Measurements from ENCODE around the gene DOCK6.

The DOCK6 gene, protein sequence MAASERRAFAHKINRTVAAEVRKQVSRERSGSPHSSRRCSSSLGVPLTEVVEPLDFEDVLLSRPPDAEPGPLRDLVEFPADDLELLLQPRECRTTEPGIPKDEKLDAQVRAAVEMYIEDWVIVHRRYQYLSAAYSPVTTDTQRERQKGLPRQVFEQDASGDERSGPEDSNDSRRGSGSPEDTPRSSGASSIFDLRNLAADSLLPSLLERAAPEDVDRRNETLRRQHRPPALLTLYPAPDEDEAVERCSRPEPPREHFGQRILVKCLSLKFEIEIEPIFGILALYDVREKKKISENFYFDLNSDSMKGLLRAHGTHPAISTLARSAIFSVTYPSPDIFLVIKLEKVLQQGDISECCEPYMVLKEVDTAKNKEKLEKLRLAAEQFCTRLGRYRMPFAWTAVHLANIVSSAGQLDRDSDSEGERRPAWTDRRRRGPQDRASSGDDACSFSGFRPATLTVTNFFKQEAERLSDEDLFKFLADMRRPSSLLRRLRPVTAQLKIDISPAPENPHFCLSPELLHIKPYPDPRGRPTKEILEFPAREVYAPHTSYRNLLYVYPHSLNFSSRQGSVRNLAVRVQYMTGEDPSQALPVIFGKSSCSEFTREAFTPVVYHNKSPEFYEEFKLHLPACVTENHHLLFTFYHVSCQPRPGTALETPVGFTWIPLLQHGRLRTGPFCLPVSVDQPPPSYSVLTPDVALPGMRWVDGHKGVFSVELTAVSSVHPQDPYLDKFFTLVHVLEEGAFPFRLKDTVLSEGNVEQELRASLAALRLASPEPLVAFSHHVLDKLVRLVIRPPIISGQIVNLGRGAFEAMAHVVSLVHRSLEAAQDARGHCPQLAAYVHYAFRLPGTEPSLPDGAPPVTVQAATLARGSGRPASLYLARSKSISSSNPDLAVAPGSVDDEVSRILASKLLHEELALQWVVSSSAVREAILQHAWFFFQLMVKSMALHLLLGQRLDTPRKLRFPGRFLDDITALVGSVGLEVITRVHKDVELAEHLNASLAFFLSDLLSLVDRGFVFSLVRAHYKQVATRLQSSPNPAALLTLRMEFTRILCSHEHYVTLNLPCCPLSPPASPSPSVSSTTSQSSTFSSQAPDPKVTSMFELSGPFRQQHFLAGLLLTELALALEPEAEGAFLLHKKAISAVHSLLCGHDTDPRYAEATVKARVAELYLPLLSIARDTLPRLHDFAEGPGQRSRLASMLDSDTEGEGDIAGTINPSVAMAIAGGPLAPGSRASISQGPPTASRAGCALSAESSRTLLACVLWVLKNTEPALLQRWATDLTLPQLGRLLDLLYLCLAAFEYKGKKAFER (N-terminal part only)

DNA sequence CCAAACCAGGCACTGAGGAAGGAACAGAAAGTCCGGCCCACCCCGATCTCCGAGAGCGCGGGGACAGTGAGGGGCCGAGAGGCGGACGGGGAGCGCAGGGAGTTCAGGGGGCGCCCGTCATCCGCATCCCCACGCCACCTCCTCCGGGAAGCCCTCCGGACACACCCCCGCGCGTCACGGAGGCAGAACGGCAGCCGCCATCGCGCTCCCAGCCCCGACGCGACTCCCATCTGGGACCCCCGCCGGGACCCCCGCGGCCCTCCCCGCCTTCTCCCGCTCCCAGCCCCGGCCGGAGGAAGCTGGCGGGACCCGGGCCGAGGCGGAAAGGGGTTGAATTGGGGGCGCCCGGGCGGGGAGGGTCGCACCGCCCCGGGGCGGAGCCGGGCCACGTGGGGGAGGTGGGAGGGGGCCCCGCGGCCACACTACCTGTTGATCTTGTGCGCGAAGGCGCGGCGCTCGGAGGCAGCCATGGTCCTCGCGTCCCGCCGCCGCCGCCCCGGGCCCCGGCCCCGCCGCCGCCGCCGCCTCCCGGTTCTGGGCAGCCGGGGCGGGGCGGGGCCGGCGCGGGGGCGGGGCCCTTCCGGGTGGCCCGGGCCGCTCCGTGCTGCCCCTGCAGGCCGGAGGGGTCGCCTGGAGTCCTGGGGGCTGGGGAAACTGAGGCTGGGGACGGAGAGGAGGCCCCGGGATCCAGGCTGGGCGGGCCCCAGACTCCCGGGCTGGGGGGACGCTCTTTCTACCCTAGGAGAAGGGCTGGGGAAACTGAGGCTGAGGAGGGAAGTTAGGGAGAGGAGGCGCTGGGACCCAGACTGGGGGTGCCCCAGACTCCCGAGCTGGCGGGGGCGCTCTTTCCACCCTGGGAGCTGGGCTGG, at the start of gene DOCK6:
TSS of gene DOCK6 (minus strand) at position 554 of the 869 bp plus-strand sequence. CDS start at position 470, 84 bp downstream.
- no peak for TF ChIP-seq GATA2 (IDR thresholded peaks at IDR 0.05; ENCODE audit: low read depth, low read length)
- no peak for TF ChIP-seq GATA3 (IDR thresholded peaks at IDR 0.05; ENCODE audit: low read depth, low read length)

DNA sequence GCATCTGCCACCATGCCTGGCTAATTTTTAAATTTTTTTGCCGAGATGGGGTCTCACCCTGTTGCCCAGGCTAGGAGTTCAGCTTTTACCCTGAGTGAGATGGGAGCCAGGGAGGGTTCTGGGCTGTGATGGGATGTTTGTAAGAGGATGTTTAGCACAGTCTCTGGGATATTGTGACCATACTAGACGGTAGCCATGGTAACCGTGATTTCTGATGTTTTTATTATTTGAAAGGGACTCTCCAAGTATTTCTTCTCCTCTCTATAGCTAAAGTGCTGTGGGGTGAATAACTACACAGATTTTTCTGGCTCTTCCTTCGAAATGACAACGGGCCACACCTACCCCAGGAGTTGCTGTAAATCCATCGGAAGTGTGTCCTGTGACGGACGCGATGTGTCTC, 44.0 kb upstream of the DOCK6 start:
- TF ChIP-seq GATA2 (IDR thresholded peaks at IDR 0.05; ENCODE audit: low read depth, low read length) (no peak), GATA3 (IDR thresholded peaks at IDR 0.05; ENCODE audit: low read depth, low read length) (no peak)

DNA sequence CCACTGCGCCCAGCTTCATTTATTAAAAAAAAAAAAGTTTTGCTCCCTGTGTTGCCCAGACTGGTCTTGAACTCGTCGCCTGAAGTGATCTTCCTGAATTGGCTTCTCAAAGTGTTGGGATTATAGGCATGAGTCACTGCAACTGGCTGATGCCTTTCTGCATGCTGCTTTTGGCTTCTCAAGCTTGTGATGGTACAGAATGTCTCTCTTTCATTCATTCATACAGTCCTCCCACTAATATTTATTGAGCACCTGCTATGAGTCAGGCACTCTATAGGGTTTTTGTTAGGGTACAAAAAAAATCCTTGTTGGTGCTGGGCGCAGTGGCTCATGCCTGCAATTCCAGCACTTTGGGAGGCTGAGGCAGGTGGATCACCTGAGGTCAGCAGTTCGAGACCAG, 42.6 kb upstream of the DOCK6 start:
- TF ChIP-seq GATA3 (IDR thresholded peaks at IDR 0.05; ENCODE audit: low read depth, low read length) (no peak), GATA2 (IDR thresholded peaks at IDR 0.05; ENCODE audit: low read depth, low read length) (no peak)

DNA sequence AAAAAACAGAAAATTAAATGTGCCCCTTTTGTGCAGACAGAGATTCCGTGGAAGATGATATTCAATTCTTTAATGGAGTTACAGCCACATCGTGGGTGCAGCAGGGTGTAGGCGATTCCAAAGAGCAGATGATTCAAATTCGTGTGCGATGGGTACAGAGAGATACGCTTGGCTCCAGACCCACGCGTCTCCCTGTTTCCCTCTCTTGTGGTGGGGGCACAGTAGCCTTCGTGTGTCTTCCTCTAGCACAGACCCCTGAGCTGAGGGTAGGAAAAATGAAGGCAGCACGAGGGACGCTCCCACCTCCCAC, 38.4 kb upstream of the DOCK6 start:
- TF ChIP-seq GATA3 (IDR thresholded peaks at IDR 0.05; ENCODE audit: low read depth, low read length) (no peak), GATA2 (IDR thresholded peaks at IDR 0.05; ENCODE audit: low read depth, low read length) (no peak)

DNA sequence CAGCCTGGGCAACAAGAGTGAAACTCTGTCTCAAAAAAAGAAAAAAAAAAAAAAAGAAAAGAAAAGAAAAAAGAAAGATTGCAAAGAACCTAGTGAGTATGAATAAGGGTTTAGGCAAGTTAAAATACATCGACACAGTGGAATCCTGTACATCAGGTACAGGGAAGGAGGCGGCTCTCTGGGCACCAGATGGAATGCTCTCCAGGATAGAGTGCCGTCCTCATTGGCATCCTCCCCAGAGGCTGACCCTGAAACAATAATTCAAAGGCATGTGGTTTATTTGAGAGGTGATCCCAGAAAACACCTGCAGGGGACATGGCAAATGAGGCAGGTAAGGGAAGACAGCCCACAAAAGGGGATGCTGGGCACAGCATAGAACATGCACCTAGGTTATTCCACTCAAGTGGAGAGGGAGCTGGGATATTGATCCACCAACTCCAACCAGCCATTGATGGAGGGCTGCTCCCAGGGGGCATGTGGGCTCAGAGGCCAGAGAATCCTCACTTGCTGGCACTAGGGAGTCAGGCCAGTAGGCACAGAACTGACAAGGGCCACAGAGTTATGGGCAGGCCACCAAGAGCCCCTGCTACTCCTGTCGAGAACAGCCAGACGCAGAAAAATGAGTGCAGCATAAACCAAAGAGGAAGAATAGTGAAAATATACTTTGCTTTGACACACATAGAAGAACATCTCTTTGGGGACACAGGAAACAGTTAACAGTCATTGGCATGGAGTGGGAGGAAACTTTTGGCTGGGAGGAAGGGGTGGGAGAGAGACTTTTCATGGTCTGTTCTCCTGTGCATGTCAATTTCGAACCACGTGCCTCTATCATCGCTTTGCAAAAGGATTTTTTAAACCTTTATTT, 37.9 kb upstream of the DOCK6 start:
- no peak for TF ChIP-seq GATA2 (IDR thresholded peaks at IDR 0.05; ENCODE audit: low read depth, low read length)
- no peak for TF ChIP-seq GATA3 (IDR thresholded peaks at IDR 0.05; ENCODE audit: low read depth, low read length)

DNA sequence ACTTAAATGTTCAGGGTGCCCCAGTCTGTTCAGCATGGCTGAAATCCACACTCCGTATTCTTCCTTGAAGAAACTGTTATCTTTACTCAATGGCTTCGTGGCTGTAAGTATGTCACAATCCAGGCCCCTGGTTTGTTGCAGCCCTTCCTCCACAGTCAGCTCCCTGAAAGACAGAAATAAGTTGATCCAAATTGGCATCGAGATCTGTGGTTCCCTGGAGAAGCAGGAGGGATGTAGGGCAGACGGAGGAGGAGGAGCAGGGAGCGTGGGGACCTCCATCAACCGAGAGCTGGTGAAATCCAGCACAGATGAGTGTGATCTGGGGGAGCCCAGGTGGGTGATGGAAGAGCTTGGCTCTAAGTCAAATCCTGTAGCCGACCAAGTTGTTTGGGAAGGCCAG, 33.9 kb upstream of the DOCK6 start:
- TF ChIP-seq GATA2 (IDR thresholded peaks at IDR 0.05; ENCODE audit: low read depth, low read length), result no peak
- no peak for TF ChIP-seq GATA3 (IDR thresholded peaks at IDR 0.05; ENCODE audit: low read depth, low read length)

DNA sequence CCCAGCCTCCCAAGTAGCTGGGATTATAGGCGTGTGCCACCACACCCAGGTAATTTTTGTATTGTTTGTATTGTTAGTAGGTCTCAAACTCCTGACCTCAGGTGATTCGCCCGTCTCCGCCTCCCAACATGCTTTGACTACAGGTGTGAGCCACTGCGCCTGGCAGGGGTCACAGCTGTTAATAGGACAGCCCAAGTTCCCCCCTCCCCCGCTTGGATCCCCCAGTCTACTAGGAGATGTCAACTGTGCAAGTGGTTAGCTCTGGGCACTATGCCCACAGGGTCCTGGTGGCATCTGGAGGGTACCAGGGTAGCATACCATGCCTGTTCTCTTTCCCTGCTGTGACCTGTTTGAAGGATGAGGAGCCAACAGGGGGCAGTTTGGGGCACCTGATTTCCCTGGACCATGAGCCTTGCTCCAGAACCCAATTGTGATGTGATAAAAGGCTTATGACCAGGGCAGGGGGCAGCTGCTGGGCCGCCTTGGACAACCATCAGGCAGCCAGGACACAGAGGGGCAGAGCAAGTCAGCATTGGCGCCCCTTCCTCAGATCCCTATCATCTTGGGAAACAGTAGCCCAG, 33.4 kb upstream of the DOCK6 start, which contains the start of gene TSPAN16:
TSS of gene TSPAN16 (plus strand) at position 496 of the 581 bp plus-strand sequence. CDS start 138 bp downstream, outside the sequence.
- TF ChIP-seq GATA3 (IDR thresholded peaks at IDR 0.05; ENCODE audit: low read depth, low read length) (no peak), GATA2 (IDR thresholded peaks at IDR 0.05; ENCODE audit: low read depth, low read length) (no peak)

DNA sequence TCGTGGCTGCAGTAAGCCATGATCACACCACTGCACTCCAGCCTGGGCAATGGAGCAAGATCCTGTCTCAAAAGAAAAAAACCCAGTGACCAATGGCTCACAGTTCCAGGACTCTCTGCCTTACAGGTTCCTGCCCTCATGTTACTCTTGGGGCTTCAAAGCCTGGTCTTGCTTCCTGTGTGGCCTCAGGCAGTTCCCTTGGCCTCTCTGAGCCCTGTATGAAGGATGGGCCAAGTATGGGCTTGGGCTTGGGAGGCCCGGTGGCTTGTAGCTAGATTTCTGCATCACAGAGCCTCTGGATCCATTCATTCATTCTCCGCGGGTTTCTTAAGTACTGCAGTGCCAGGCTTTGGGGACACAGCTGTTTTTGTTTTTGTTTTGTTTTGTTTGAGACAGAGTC, 32.9 kb upstream of the DOCK6 start:
- TF ChIP-seq GATA3 (IDR thresholded peaks at IDR 0.05; ENCODE audit: low read depth, low read length), result no peak
- TF ChIP-seq GATA2 (IDR thresholded peaks at IDR 0.05; ENCODE audit: low read depth, low read length), result no peak

DNA sequence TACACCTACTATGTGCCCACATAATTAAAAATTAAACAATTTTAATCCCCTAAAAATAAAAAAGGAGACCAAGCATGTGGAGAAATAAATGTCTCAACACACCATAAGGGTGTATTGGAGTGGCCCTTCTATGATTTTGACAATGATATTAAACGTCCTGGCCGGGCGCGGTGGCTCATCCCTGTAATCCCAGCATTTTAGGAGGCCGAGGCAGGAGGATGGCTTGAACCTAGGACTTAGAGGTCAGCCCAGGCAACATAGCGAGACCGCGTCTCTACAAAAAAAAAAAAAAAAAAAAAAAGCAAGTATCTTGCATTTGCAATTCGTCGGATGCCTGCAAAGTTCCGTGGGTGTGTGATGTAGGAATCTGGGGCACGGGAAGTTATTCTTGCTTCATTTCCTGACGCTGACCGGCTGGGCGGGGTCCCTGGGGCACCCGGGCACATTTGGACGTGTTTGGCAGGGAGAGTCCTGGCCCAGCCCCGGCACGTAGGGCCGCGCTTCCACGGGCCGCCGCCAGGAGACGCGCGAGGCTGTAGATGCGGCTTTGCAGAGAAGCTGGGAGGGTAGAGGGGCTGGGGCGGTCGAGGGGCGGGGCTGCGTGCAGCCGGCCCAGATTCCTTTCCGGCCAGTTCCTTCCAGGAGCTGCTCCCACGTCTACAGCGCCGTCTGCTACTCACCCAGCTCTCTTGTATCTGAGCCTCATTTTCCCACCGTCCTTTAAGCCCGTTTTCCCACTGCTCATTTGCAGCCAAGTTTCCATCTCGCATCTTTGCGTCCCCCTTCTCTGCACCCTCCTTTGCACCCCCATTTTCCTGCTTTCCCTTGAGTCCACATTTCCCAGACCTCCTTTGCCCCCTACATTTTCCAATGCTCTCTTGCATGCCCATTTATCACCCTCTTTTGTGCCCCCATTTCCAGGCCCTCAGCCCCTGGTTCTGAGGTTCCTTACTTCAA, 31.4 kb upstream of the DOCK6 start:
- no peak for TF ChIP-seq GATA2 (IDR thresholded peaks at IDR 0.05; ENCODE audit: low read depth, low read length)
- no peak for TF ChIP-seq GATA3 (IDR thresholded peaks at IDR 0.05; ENCODE audit: low read depth, low read length)

DNA sequence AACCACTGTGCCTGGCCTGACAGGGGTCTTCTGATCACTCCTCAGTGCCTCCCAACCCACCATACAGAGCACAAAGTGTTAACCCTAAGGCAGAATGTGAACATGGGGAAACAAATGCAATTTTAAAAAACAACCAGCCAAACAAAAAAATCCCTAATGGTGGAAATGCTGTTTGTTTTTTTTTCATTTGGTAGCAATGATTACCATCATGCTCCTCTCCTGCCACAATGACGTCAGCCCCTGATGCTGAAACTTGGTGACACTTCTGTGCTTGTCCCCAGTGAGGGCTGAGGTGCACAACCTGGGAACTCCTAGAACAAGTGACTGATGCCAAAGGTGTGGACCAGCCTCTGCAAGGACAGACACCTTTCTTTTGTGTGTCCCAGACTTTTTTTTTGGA, 29.7 kb upstream of the DOCK6 start:
- no peak for TF ChIP-seq GATA2 (IDR thresholded peaks at IDR 0.05; ENCODE audit: low read depth, low read length)
- no peak for TF ChIP-seq GATA3 (IDR thresholded peaks at IDR 0.05; ENCODE audit: low read depth, low read length)

DNA sequence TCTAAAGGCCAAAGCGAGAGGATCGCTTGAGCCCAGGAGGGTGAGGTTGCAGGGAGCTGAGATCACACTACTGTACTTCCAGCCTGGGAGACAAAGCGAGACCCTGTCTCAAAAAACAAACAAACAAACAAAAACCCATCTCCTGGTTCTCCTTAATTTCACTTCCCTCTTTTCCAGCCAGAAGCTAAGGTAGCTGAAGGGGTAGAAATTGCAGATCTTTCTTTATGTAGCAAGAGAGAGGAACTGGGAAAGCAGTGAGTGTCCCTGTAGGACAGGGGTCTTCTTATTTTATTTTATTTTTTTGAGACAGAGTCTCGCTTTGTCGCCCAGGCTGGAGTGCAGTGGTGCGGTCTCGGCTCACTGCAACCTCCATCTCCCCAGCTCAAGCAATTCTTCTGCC, 29.1 kb upstream of the DOCK6 start:
- TF ChIP-seq GATA3 (IDR thresholded peaks at IDR 0.05; ENCODE audit: low read depth, low read length), result no peak
- TF ChIP-seq GATA2 (IDR thresholded peaks at IDR 0.05; ENCODE audit: low read depth, low read length), result no peak
